SK-N-SH (cell line): ENCODE measurements around the gene TANC1. TPM values are rescaled to one million over a fixed set of nuclear protein-coding genes. Genes with fewer than 3 reads are reported as not detected.
A peak's percentile ranks its signal among the peaks of the same experiment; 100 is the strongest.

Experiments used
- CTCF ChIA-PET: fragments of 300-600, 350-600 bp; formaldehyde crosslinking; extraction: SDS; loops from one replicate; lab custom pipeline; 2021; lab: Yijun Ruan, JAX
- POLR2A ChIA-PET: fragments of 350-600 bp; sonication (Branson Sonifier 250); formaldehyde crosslinking; extraction: SDS; loops from one replicate; lab custom pipeline; 2020; ENCODE audit warnings: antibody characterized with exemption, inconsistent platforms; lab: Yijun Ruan, JAX
- DNase-seq: peaks from one replicate; pipeline ENCODE4 v3.0.0; 2012
- H2AFZ ChIP-seq: fragments of 200-600 bp; sonication (generic); 2 replicates; pipeline ENCODE4 v1.8.1; 2016; ENCODE audit warnings: antibody characterized with exemption, mild to moderate bottlenecking, low read depth
- H3F3A ChIP-seq: fragments of 200-600 bp; sonication (generic); replicated peaks from 2 replicates; pipeline ENCODE3; 2016; ENCODE audit warnings: antibody characterized with exemption, mild to moderate bottlenecking; ENCODE audit not compliant: insufficient read depth
- H3K27ac ChIP-seq, 2 experiments: fragments of 200-500 bp in 1 of 2; fragments of 200-600 bp in 1 of 2; sonication (Bioruptor generic) in 1 of 2; sonication (generic), shearing (Covaris generic) in 1 of 2; 2 replicates each; pipeline versions ENCODE4 v1.5.1 to v1.6.1; 2014 to 2016; ENCODE audit warnings: low read depth in 2 of 2, inconsistent platforms in 1 of 2, low read length in 1 of 2, mild to moderate bottlenecking in 1 of 2, mixed read lengths in 1 of 2
- H3K27me3 ChIP-seq: fragments of 200-600 bp; sonication (generic), shearing (Covaris generic); 2 replicates; pipeline ENCODE4 v1.6.1; 2016; ENCODE audit warnings: mixed run types; ENCODE audit not compliant: insufficient read depth
- H3K36me3 ChIP-seq, 2 experiments: fragments of 200-500 bp in 1 of 2; fragments of 200-600 bp in 1 of 2; sonication (Bioruptor generic) in 1 of 2; sonication (generic) in 1 of 2; replicated peaks in 1 of 2; 2 replicates each; pipeline versions ENCODE3 to v1.5.1; 2014 to 2016; ENCODE audit warnings: low read length in 1 of 2, mild to moderate bottlenecking in 1 of 2; ENCODE audit not compliant: insufficient read depth in 2 of 2, control insufficient read depth in 1 of 2
- H3K4me1 ChIP-seq, 2 experiments: fragments of 200-500 bp in 1 of 2; fragments of 200-600 bp in 1 of 2; sonication (Bioruptor generic) in 1 of 2; sonication (generic), shearing (Covaris generic) in 1 of 2; 2 replicates each; pipeline versions ENCODE4 v1.5.1 to v1.6.1; 2014 to 2016; ENCODE audit warnings: low read depth in 1 of 2, low read length in 1 of 2, mixed run types in 1 of 2; ENCODE audit not compliant: insufficient read depth in 2 of 2, control insufficient read depth in 1 of 2
- H3K4me2 ChIP-seq: fragments of 200-600 bp; sonication (generic), shearing (Covaris generic); 2 replicates; pipeline ENCODE4 v1.6.1; 2017; ENCODE audit warnings: mixed run types
- H3K4me3 ChIP-seq, 2 experiments: fragments of 200-500 bp in 1 of 2; fragments of 200-600 bp in 1 of 2; sonication (Bioruptor generic) in 1 of 2; sonication (generic), shearing (Covaris generic) in 1 of 2; 2 replicates each; pipeline versions ENCODE4 v1.5.1 to v1.8.1; 2014 to 2016; ENCODE audit warnings: low read depth in 2 of 2, inconsistent platforms in 1 of 2, low read length in 1 of 2, mild to moderate bottlenecking in 1 of 2, mixed read lengths in 1 of 2, moderate library complexity in 1 of 2
- H3K79me2 ChIP-seq: fragments of 200-600 bp; sonication (generic); 2 replicates; pipeline ENCODE4 v1.8.1; 2017; ENCODE audit warnings: mild to moderate bottlenecking; ENCODE audit not compliant: insufficient read depth
- H3K9ac ChIP-seq: fragments of 200-600 bp; sonication (generic); 2 replicates; pipeline ENCODE4 v1.6.1; 2017; ENCODE audit warnings: mixed run types
- H3K9me2 ChIP-seq: fragments of 200-600 bp; sonication (generic); 2 replicates; pipeline ENCODE4 v1.6.1; 2017; ENCODE audit warnings: mixed run types
- H3K9me3 ChIP-seq: fragments of 200-600 bp; sonication (generic); 2 replicates; pipeline ENCODE4 v1.6.1; 2017; ENCODE audit warnings: mixed run types, mild to moderate bottlenecking, moderate library complexity
- H4K20me1 ChIP-seq: fragments of 200-600 bp; sonication (generic); 2 replicates; pipeline ENCODE4 v1.6.1; 2017; ENCODE audit warnings: mild to moderate bottlenecking, mixed run types; ENCODE audit not compliant: insufficient read depth
- CHD2 ChIP-seq: fragments of 150-350 bp; IDR thresholded peaks from 2 replicates; pipeline ENCODE4 v1.6.1; 2018; ENCODE audit warnings: low read length; ENCODE audit not compliant: partially characterized antibody
- CTCF ChIP-seq: fragments of 200-600 bp; sonication (generic); IDR thresholded peaks from 2 replicates; pipeline ENCODE4 v1.6.1; 2017; ENCODE audit warnings: antibody characterized with exemption, mild to moderate bottlenecking, moderate library complexity
- EP300 ChIP-seq, 2 experiments: IDR thresholded peaks; 2 replicates each; pipeline versions ENCODE4 v1.4.0 to v1.6.1; 2012; ENCODE audit warnings: borderline replicate concordance in 1 of 2, low read depth in 1 of 2, low read length in 1 of 2
- FOSL2 ChIP-seq: IDR thresholded peaks from 2 replicates; pipeline ENCODE4 v1.4.0; 2012; ENCODE audit warnings: low read depth, mild to moderate bottlenecking, moderate library complexity, borderline replicate concordance
- FOXJ3 ChIP-seq: sonication (generic); formaldehyde crosslinking; IDR thresholded peaks from 2 replicates; pipeline ENCODE4 v1.5.1; 2020; ENCODE audit warnings: mild to moderate bottlenecking, missing genetic modification reagents
- FOXM1 ChIP-seq: IDR thresholded peaks from 2 replicates; pipeline ENCODE4 v1.4.0; 2012; ENCODE audit warnings: low read depth, mild to moderate bottlenecking
- MEF2A ChIP-seq: IDR thresholded peaks from 2 replicates; pipeline ENCODE4 v1.4.0; 2012; ENCODE audit warnings: low read depth, borderline replicate concordance
- NFIC ChIP-seq: IDR thresholded peaks from 2 replicates; pipeline ENCODE4 v1.4.0; 2012; ENCODE audit warnings: borderline replicate concordance
- RFX5 ChIP-seq: IDR thresholded peaks from 2 replicates; pipeline ENCODE4 v1.6.1; 2012; ENCODE audit warnings: mild to moderate bottlenecking, improper control_type of control experiment, low read length
- RXRA ChIP-seq: IDR thresholded peaks from 2 replicates; pipeline ENCODE4 v1.4.0; 2012; ENCODE audit warnings: low read depth, mild to moderate bottlenecking, borderline replicate concordance
- SIN3A ChIP-seq: IDR thresholded peaks from 2 replicates; pipeline ENCODE4 v1.6.1; 2012; ENCODE audit warnings: low read depth, mild to moderate bottlenecking, low read length, moderate library complexity, borderline replicate concordance
- SMC3 ChIP-seq: IDR thresholded peaks from 2 replicates; pipeline ENCODE4 v1.6.1; 2012; ENCODE audit warnings: low read depth, low read length, improper control_type of control experiment
- TEAD4 ChIP-seq: IDR thresholded peaks from 2 replicates; pipeline ENCODE4 v1.4.0; 2012; ENCODE audit warnings: mild to moderate bottlenecking, borderline replicate concordance; ENCODE audit not compliant: insufficient read depth
- USF1 ChIP-seq: IDR thresholded peaks from 2 replicates; pipeline ENCODE4 v1.4.0; 2012; ENCODE audit warnings: low read depth, borderline replicate concordance
- WGBS: methylation state at CpG from one replicate; pipeline ENCODE4 v1.1.6; 2017; ENCODE audit warnings: low lambda C conversion rate; 5-methylcytosine and 5-hydroxymethylcytosine counted together
- polyA plus RNA-seq, 3 experiments: library from polyadenylated mRNA; depleted of rRNA; stranded (reverse); fragments of >200 nt; gene quantifications; 2 replicates each; pipeline ENCODE4 v1.2.3, GENCODE V29; 2012

Gene TANC1
- polyA plus RNA-seq, 1 of the 3 experiments (the other 2 are of a cell fraction), result 19.2 TPM

- TF ChIP-seq TEAD4 (no peak), CTCF (no peak), NFIC (no peak), EP300 (IDR thresholded peaks at IDR 0.05; ENCODE audit: borderline replicate concordance in 1 of 2, low read depth in 1 of 2, low read length in 1 of 2) (peak in 1 of 2 experiments; percentile 76; a peak in 1 of 4 replicates), RXRA (no peak), FOXM1 (no peak), SIN3A (no peak), FOXJ3 (no peak), CHD2 (no peak)
These were observed 156.6 kb downstream of the TANC1 start (continued) for GRCh38 chr2:159124931-159125467.

GRCh38 chr2:159125858-159126257, 157.4 kb downstream of the TANC1 start:
- no peaks in the 10 kb centered on the region for H3K9me2 ChIP-seq
- TF ChIP-seq SMC3, result no peak
- no peak for TF ChIP-seq USF1
- no peak for TF ChIP-seq RFX5
- TF ChIP-seq NFIC, result no peak
- no peak for TF ChIP-seq EP300 (IDR thresholded peaks at IDR 0.05; ENCODE audit: borderline replicate concordance in 1 of 2, low read depth in 1 of 2, low read length in 1 of 2)
- no peak for TF ChIP-seq MEF2A
- TF ChIP-seq SIN3A, result no peak
- no peak for TF ChIP-seq FOSL2
- TF ChIP-seq, all 33 proteins: peak for 0
- Histone ChIP-seq H3K4me1 (peaks cover 33 to 50% of the 10 kb centered on the region in 2 experiments), H3K36me3 (no peaks in the 10 kb centered on the region), H3K4me3 (no peak overlapping the region), H3K9me3 (no peaks in the 10 kb centered on the region), H3F3A (peaks cover 16% of the 10 kb centered on the region), H3K27me3 (no peaks in the 10 kb centered on the region), H3K9ac (no peak overlapping the region), H2AFZ (no peak overlapping the region), H3K4me2 (no peak overlapping the region), H4K20me1 (no peaks in the 10 kb centered on the region), H3K79me2 (peaks cover 33% of the 10 kb centered on the region), H3K27ac (peak overlapping the region; percentile 7 to 92; a peak in 1 of 4 replicates)
- POLR2A ChIA-PET, result no interaction called here
- DNase-seq, result no peak
- 90% methylated on average over 4 of the region's 4 CpGs for WGBS
- CTCF ChIA-PET, result interaction anchor here (0.6 to 2.4 kb wide), 4 partner anchors 9 to 223 kb away, joined by 3 to 7 read pairs (median 4); no protein-coding TSS in a partner anchor
